ENCODE data around the gene ABLIM1. TPM values are rescaled to one million over a fixed set of nuclear protein-coding genes. Genes with fewer than 3 reads are reported as not detected.

The ABLIM1 gene
- total and polyA plus RNA-seq, 8 donors = 28.1 to 276 (median 92.9) TPM

- Histone ChIP-seq H3K4me1 (peaks cover 0 to 25% (median 13%) of the 10 kb centered on the region in 4 donors), H3K27ac (peak overlapping the region in 3 of 5 donors; percentile 25 to 68 (median 47)), H3K9me3 (no peaks in the 10 kb centered on the region), H3K27me3 (no peaks in the 10 kb centered on the region), H3K4me3 (no peak overlapping the region), H3K36me3 (peaks cover 10 to 56% (median 40%) of the 10 kb centered on the region in 4 donors)
- WGBS, 5 donors = 77 to 81% (median 79%) methylated on average over 6 of the region's 6 CpGs
- intact Hi-C loops (cut with DNase I; ENCODE audit: low total_unique reads) = no loop called here
- no peak for DNase-seq
- TF ChIP-seq POLR2AphosphoS5 (IDR thresholded peaks at IDR 0.05) (no peak), POLR2A (IDR thresholded peaks at IDR 0.05) (no peak), CTCF (IDR thresholded peaks at IDR 0.05) (no peak), EP300 (IDR thresholded peaks at IDR 0.05) (no peak)
These were observed 175.4 kb downstream of the ABLIM1 start for GRCh38 chr10:114482480-114483304.

GRCh38 chr10:114481055-114481454, 177.0 kb downstream of the ABLIM1 start:
- Histone ChIP-seq H3K27me3 (no peaks in the 10 kb centered on the region), H3K4me1 (peaks cover 0 to 25% (median 13%) of the 10 kb centered on the region in 4 donors), H3K4me3 (no peak overlapping the region), H3K9me3 (no peaks in the 10 kb centered on the region), H3K36me3 (peaks cover 6 to 43% (median 23%) of the 10 kb centered on the region in 4 donors), H3K27ac (no peak overlapping the region)
- intact Hi-C loops (cut with DNase I; ENCODE audit: low total_unique reads) = no loop called here
- no peak for DNase-seq
- WGBS, 5 donors = 81 to 90% (median 88%) methylated on average over 3 of the region's 3 CpGs
- TF ChIP-seq EP300 (IDR thresholded peaks at IDR 0.05) = no peak
- no peak for TF ChIP-seq CTCF (IDR thresholded peaks at IDR 0.05)
- TF ChIP-seq POLR2AphosphoS5 (IDR thresholded peaks at IDR 0.05) = no peak
- no peak for TF ChIP-seq POLR2A (IDR thresholded peaks at IDR 0.05)

- intact Hi-C loops (cut with DNase I; ENCODE audit: low total_unique reads) = no loop called here
- Histone ChIP-seq H3K27ac (peak overlapping the region in 1 of 5 donors; percentile 52), H3K4me1 (peaks cover 0 to 25% (median 14%) of the 10 kb centered on the region in 4 donors), H3K9me3 (no peaks in the 10 kb centered on the region), H3K27me3 (no peaks in the 10 kb centered on the region), H3K36me3 (peaks cover 2 to 31% (median 11%) of the 10 kb centered on the region in 4 donors), H3K4me3 (no peak overlapping the region)
- no peak for DNase-seq
- TF ChIP-seq EP300 (IDR thresholded peaks at IDR 0.05) (no peak), POLR2AphosphoS5 (IDR thresholded peaks at IDR 0.05) (no peak), POLR2A (IDR thresholded peaks at IDR 0.05) (no peak), CTCF (IDR thresholded peaks at IDR 0.05) (no peak)
- WGBS, 5 donors = 88 to 100% (median 94%) methylated on average over 1 of the region's 1 CpG
These were observed 178.2 kb downstream of the ABLIM1 start for GRCh38 chr10:114479836-114480235.

- Histone ChIP-seq H3K4me1 (peaks cover 0 to 27% (median 15%) of the 10 kb centered on the region in 4 donors), H3K36me3 (peaks cover 0 to 26% (median 6%) of the 10 kb centered on the region in 4 donors), H3K9me3 (no peaks in the 10 kb centered on the region), H3K27ac (peak overlapping the region in 2 of 5 donors; percentile 52 to 66), H3K27me3 (no peaks in the 10 kb centered on the region), H3K4me3 (no peak overlapping the region)
- peak in 1 of 2 donors; percentile 32 for DNase-seq
- TF ChIP-seq POLR2AphosphoS5 (IDR thresholded peaks at IDR 0.05) = peak in 1 of 3 donors; percentile 42
- no peak for TF ChIP-seq CTCF (IDR thresholded peaks at IDR 0.05)
- no peak for TF ChIP-seq EP300 (IDR thresholded peaks at IDR 0.05)
- intact Hi-C loops (cut with DNase I; ENCODE audit: low total_unique reads) = no loop called here
- WGBS, 5 donors = 23 to 36% (median 28%) methylated on average over 6 of the region's 6 CpGs
These were observed 178.8 kb downstream of the ABLIM1 start for GRCh38 chr10:114479307-114479706.
